Left ventricle myocardium inferior (tissue), 1 donor: Measurements from ENCODE around the gene DZIP1. TPM values are rescaled to one million over a fixed set of nuclear protein-coding genes. Genes with fewer than 3 reads are reported as not detected.
A peak's percentile ranks its signal among the peaks of the same experiment; 100 is the strongest.

Experiments used
- DNase-seq: peaks from one replicate; pipeline ENCODE4 v3.0.0-alpha.2; 2020
- H3K27ac ChIP-seq: fragments of 200-600 bp; replicated peaks from 2 replicates; pipeline ENCODE4 v1.8.0; 2021
- H3K27me3 ChIP-seq: fragments of 200-600 bp; 2 replicates; pipeline ENCODE4 v1.8.0; 2021; ENCODE audit warnings: low read depth
- H3K36me3 ChIP-seq: fragments of 200-600 bp; 2 replicates; pipeline ENCODE4 v1.8.0; 2021
- H3K4me1 ChIP-seq: fragments of 200-600 bp; 2 replicates; pipeline ENCODE4 v1.8.0; 2021
- H3K4me3 ChIP-seq: fragments of 200-600 bp; 2 replicates; pipeline ENCODE4 v1.8.0; 2021; ENCODE audit warnings: mild to moderate bottlenecking, moderate library complexity
- H3K9me3 ChIP-seq: fragments of 200-600 bp; replicated peaks from 2 replicates; pipeline ENCODE4 v1.8.0; 2021
- CTCF ChIP-seq: fragments of 200-600 bp; IDR thresholded peaks from 2 replicates; pipeline ENCODE4 v1.8.0; 2021; ENCODE audit warnings: antibody characterized with exemption, mild to moderate bottlenecking, borderline replicate concordance
- intact Hi-C: fragments of 100-400 bp; cut with micrococcal nuclease; formaldehyde crosslinking; loops from one replicate; pipeline ENCODE4 v1.11.0; 2022
- total RNA-seq: library from RNA; stranded (reverse); fragmentation: NEBNext Ultra II Directional; extraction: Animal tissue kit (Norgen Biotek cat#: 25700); gene quantifications from one replicate; pipeline ENCODE4 v1.2.1, GENCODE V29; 2021
- donor health status: DM: no; HTN: yes; CAD: no; lungs with severe emphysema.

DZIP1 gene
- total RNA-seq, 1 donor from 2014 or later, result 3.8 TPM

- no peak for DNase-seq
- intact Hi-C loops, result no loop called here
- TF ChIP-seq CTCF, result no peak
Measured at GRCh38 chr13:95650696-95651095, 6.2 kb upstream of the DZIP1 start.

GRCh38 chr13:95647321-95647720 lies 2.8 kb upstream of the DZIP1 start:
- Histone ChIP-seq H3K27me3 (peaks cover 30% of the 10 kb centered on the region), H3K9me3 (no peaks in the 10 kb centered on the region), H3K4me3 (no peak overlapping the region), H3K4me1 (peaks cover 28% of the 10 kb centered on the region), H3K27ac (no peak overlapping the region), H3K36me3 (no peaks in the 10 kb centered on the region)
- no peak for TF ChIP-seq CTCF
- no peak for DNase-seq
- intact Hi-C loops, result no loop called here

More at GRCh38 chr13:95650696-95651095, 6.2 kb upstream of the DZIP1 start:
- Histone ChIP-seq H3K4me1 (no peaks in the 10 kb centered on the region), H3K27me3 (peaks cover 20% of the 10 kb centered on the region), H3K9me3 (no peaks in the 10 kb centered on the region), H3K4me3 (no peak overlapping the region), H3K27ac (no peak overlapping the region), H3K36me3 (no peaks in the 10 kb centered on the region)

- peak; percentile 18 for DNase-seq
Measured at GRCh38 chr13:95643936-95644598, 439 bp downstream of the DZIP1 start.

GRCh38 chr13:95643571-95643935 lies 953 bp downstream of the DZIP1 start:
- TF ChIP-seq CTCF, result no peak
- Histone ChIP-seq H3K36me3 (no peaks in the 10 kb centered on the region), H3K9me3 (no peaks in the 10 kb centered on the region), H3K27me3 (peaks cover 54% of the 10 kb centered on the region), H3K4me3 (peak overlapping the region; percentile 78), H3K27ac (peak overlapping the region; percentile 76), H3K4me1 (peaks cover 40% of the 10 kb centered on the region)
- intact Hi-C loops, result no loop called here
- no peak for DNase-seq

More at GRCh38 chr13:95643936-95644598, 439 bp downstream of the DZIP1 start:
- peaks cover 40% of the 10 kb centered on the region for H3K4me1 ChIP-seq
- TF ChIP-seq CTCF, result no peak
- H3K9me3 ChIP-seq, result no peaks in the 10 kb centered on the region
- H3K27ac ChIP-seq, result peak overlapping the region; percentile 76
- peaks cover 49% of the 10 kb centered on the region for H3K27me3 ChIP-seq
- H3K36me3 ChIP-seq, result no peaks in the 10 kb centered on the region
- intact Hi-C loops, result no loop called here
- H3K4me3 ChIP-seq, result peak overlapping the region; percentile 78

GRCh38 chr13:95642999-95643398 lies 1.5 kb downstream of the DZIP1 start:
- H3K27me3 ChIP-seq, result peaks cover 55% of the 10 kb centered on the region

More at GRCh38 chr13:95642999-95643398, 1.5 kb downstream of the DZIP1 start:
- no peaks in the 10 kb centered on the region for H3K9me3 ChIP-seq
- H3K4me3 ChIP-seq, result peak overlapping the region; percentile 78
- peaks cover 40% of the 10 kb centered on the region for H3K4me1 ChIP-seq
- intact Hi-C loops, result no loop called here
- no peaks in the 10 kb centered on the region for H3K36me3 ChIP-seq
- DNase-seq, result no peak
- peak overlapping the region; percentile 76 for H3K27ac ChIP-seq
- no peak for TF ChIP-seq CTCF
